GM10266 (cell line): ENCODE measurements around the gene POU2AF3.
"Not testable (repeated sequence)": the region's sequence is repeated elsewhere in the genome, so short reads cannot be mapped to it uniquely, and the experiment has no call there.

ENCODE experiments used
- DNase-seq: peaks from one replicate; pipeline ENCODE4 v3.0.0; 2012; ENCODE audit errors: extremely low spot score
- CTCF ChIP-seq: IDR thresholded peaks from 2 replicates; pipeline ENCODE4 v1.5.1; 2012; ENCODE audit warnings: mild to moderate bottlenecking, low read depth; ENCODE audit not compliant: control insufficient read depth, insufficient read depth; ENCODE audit errors: missing control alignments

POU2AF3 gene

GRCh38 chr11:111307472-111308108 is 9.2 kb downstream of the POU2AF3 start:
- TF ChIP-seq CTCF = no peak
- no peak for DNase-seq

GRCh38 chr11:111308140-111308539 is 9.8 kb downstream of the POU2AF3 start:
- TF ChIP-seq CTCF = no peak
- no peak for DNase-seq

GRCh38 chr11:111309215-111309915 is 11.0 kb downstream of the POU2AF3 start:
- no peak for TF ChIP-seq CTCF
- DNase-seq = no peak

- no peak for TF ChIP-seq CTCF
- DNase-seq = no peak
Measured at GRCh38 chr11:111310088-111310487, 11.7 kb downstream of the POU2AF3 start.

- no peak for DNase-seq
- no peak for TF ChIP-seq CTCF
Measured at GRCh38 chr11:111310723-111311122, 12.4 kb downstream of the POU2AF3 start.

GRCh38 chr11:111312076-111312475 is 13.7 kb downstream of the POU2AF3 start:
- TF ChIP-seq CTCF = no peak
- no peak for DNase-seq

GRCh38 chr11:111319296-111319695 is 20.9 kb downstream of the POU2AF3 start:
- TF ChIP-seq CTCF = no peak
- DNase-seq = no peak

GRCh38 chr11:111320199-111320598 is 21.9 kb downstream of the POU2AF3 start:
- not testable (repeated sequence) for DNase-seq
